ENCODE measurements around the gene AGPAT1. TPM values are rescaled to one million over a fixed set of nuclear protein-coding genes. Genes with fewer than 3 reads are reported as not detected.
"Not testable (repeated sequence)": the region's sequence is repeated elsewhere in the genome, so short reads cannot be mapped to it uniquely, and the experiment has no call there.

Gene AGPAT1
- total RNA-seq, 2 donors from 2014 or later: 33.2 to 35.0 TPM

DNA sequence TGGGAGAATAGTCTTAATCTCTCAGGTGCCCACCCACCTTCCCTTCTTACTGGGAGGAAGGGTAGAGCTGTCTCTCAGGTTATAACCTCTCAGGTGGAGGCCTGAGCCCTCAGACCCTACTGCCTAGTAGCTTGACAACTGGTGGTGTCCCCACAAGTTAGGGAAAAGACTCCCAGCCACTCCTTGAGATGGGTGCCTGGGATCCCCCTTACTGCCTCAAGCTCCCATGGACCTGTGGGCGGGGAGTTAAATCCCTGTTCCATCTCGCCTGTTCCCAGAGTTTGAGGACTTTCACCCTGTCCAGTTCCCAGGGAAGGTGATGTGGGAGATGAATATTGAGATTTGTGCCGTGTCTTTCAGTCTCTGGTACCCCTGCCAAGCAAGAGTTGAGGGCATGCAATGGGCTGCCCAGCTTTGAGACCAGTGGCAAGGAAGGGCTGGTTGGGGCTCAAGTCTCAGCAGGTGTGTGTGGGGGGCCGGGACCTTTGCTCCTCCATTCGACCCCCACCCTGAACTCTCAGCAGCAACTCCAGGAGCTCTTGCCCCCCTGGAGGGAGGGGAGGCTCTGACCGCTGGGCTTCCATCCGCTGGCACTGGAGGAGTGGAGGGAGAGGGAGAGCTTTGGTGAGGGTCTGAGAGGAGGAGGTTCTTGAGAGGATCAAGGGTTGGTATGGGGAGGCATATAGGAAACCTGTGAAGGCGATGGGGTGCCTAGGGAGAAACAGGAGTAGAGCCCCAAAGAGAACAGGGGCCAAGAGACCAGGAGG lies 15.2 kb upstream of the AGPAT1 start:
- DNase-seq (ENCODE audit: low spot score in 2 of 2) (no peak), ATAC-seq (no peak)
- Mint-ChIP-seq H3K9me3 (no peaks in the 10 kb centered on the region), H3K27ac (peak overlapping the region; percentile 94 to 97), H3K36me3 (peaks cover 45 to 50% of the 10 kb centered on the region in 2 donors)

DNA sequence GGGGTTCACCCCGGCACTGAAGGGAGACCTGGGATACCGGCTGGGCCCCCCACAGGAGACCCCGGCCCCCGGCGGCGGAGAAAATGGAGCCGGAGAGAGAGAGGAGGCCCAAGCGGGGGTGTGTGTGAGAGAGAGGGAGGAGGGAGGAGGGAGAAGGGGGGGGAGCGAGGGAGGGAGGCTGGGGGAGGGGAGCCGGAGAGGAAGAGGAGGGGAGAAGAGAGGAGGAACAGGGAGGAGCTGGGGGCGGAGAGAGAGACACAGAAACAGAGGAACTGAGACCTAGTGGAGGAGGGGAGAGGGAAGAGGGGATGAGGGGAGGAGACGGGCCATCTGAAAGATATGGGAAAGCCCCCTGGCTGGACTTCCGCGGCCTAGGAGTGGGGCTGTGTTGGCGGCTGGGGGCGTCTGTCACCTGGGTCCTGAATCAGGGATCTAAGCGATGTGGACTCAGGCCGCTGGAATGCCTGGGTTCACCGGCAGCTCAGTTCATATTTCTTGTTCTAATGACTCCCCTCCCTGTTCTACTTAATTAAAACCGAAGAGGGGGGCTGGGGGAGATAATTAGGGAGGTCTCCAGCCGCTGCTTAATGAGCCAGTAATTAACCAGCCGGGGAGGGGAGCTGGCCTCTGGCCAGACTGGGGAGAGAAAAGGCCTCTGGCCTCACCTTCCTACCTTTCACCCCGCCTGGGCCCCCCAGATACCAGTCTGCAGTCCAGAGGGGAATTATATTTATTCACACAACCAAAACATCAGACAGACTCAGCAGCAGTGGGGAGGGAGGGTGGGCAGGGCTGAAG lies 14.4 kb upstream of the AGPAT1 start, which contains the start of gene PBX2:
Gene PBX2, minus strand, starts transcription at position 149 of the 798 bp plus-strand sequence. CDS start 287 bp downstream, outside the sequence.
- Mint-ChIP-seq H3K36me3 (peaks cover 45 to 57% of the 10 kb centered on the region in 2 donors), H3K27ac (peak within 1 kb of the TSS; percentile 94 to 97), H3K9me3 (no peaks in the 10 kb centered on the region)
- ATAC-seq (peak; percentile 65 to 72), DNase-seq (ENCODE audit: low spot score in 2 of 2) (peak; percentile 64 to 77)

- H3K9me3 Mint-ChIP-seq: no peaks in the 10 kb centered on the region
- ATAC-seq: no peak
- H3K36me3 Mint-ChIP-seq: peaks cover 45 to 57% of the 10 kb centered on the region in 2 donors
- no peak for DNase-seq (ENCODE audit: low spot score in 2 of 2)
- peak overlapping the region in 1 of 2 donors; percentile 94 for H3K27ac Mint-ChIP-seq
These were observed 13.8 kb upstream of the AGPAT1 start for GRCh38 chr6:32189742-32190053.

- ATAC-seq (no peak), DNase-seq (ENCODE audit: low spot score in 2 of 2) (no peak)
- peak overlapping the region; percentile 94 to 95 for H3K27ac Mint-ChIP-seq
- no peaks in the 10 kb centered on the region for H3K9me3 Mint-ChIP-seq
- peaks cover 45 to 57% of the 10 kb centered on the region in 2 donors for H3K36me3 Mint-ChIP-seq
These were observed 13.3 kb upstream of the AGPAT1 start for GRCh38 chr6:32189069-32189741.

DNA sequence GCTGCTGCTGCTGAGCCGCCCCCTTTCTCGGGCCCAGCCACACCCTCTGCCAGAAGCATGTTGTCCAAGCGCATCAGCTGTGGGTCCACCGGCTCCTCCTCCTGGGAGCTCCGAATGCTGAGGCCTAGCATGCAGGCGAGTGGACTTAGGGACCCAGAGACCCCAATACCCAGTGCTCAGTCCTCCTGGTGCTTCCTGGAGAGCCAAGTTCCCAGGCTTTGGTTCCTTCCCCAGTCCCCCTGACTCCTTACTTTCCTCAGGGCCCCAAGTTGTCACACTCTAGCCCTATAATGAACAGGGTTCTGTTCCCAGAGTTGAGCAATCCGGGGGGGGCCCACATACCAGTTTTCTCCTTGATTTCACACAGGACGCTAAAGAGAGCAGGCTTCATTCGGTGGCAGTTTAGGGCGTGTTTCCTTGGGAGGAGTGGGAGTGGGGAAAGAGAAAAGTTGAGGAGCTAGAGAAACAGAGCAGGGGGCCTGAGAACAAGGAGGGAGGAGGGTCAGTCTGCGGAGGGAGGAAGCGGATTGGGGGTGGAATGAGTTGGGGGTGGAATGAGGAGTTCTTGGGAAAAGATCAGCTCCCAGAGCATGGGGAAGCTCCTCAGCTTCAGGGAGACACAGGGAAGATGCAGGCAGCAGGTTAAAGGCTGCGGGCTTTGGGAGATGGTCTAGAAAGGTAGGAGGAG lies 12.6 kb upstream of the AGPAT1 start:
- no peak for DNase-seq (ENCODE audit: low spot score in 2 of 2)
- H3K36me3 Mint-ChIP-seq: peaks cover 45 to 57% of the 10 kb centered on the region in 2 donors
- no peak for ATAC-seq
- H3K9me3 Mint-ChIP-seq: no peaks in the 10 kb centered on the region
- H3K27ac Mint-ChIP-seq: peak overlapping the region; percentile 94 to 95

GRCh38 chr6:32187725-32188380 lies 12.0 kb upstream of the AGPAT1 start:
- Mint-ChIP-seq H3K27ac (peak overlapping the region; percentile 94 to 95), H3K36me3 (peaks cover 45 to 57% of the 10 kb centered on the region in 2 donors)
- not testable (repeated sequence) for DNase-seq (ENCODE audit: low spot score in 2 of 2); H3K9me3 Mint-ChIP-seq; ATAC-seq

DNA sequence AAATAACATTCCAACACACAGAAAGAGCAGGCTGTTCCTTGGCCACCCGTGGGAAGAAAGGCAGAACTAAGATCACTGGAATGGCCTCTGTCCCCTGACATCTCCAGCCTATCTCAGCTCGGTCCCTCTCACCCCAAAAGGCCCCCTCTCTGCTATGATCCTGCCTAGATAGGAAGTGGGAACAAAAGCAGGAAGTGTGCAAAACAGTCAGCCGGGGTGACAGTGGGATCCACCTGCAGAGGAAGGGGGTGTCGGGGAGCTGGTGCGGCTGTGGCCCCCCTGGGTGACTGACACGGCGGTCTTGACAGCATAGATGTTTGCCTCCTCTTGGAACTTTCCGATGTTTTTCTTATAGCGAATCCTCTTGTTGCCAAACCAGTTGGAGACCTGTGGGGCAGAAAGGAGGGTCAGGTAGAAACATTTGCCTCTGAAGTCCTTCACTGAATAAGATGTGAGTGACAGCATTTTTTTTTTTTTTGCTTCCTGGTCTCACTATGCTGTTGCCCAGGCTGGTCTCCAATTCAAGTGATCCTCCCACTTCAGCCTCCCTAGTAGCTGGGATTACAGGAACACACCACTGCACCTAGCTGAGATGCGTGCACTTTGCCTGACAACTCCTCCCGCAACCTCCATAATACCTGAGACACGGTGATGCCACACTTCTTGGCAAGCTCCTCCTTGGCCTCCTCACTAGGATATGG lies 11.3 kb upstream of the AGPAT1 start:
- DNase-seq (ENCODE audit: low spot score in 2 of 2) (no peak), ATAC-seq (no peak)
- Mint-ChIP-seq H3K27ac (peak overlapping the region; percentile 94), H3K9me3 (no peaks in the 10 kb centered on the region), H3K36me3 (peaks cover 45 to 51% of the 10 kb centered on the region in 2 donors)

GRCh38 chr6:32186151-32186840 lies 10.4 kb upstream of the AGPAT1 start:
- DNase-seq (ENCODE audit: low spot score in 2 of 2); H3K9me3 Mint-ChIP-seq: not testable (repeated sequence)
- H3K36me3 Mint-ChIP-seq: peaks cover 37 to 43% of the 10 kb centered on the region in 2 donors
- H3K27ac Mint-ChIP-seq: peak overlapping the region; percentile 94
- peak in 1 of 2 donors; percentile 3 for ATAC-seq

DNA sequence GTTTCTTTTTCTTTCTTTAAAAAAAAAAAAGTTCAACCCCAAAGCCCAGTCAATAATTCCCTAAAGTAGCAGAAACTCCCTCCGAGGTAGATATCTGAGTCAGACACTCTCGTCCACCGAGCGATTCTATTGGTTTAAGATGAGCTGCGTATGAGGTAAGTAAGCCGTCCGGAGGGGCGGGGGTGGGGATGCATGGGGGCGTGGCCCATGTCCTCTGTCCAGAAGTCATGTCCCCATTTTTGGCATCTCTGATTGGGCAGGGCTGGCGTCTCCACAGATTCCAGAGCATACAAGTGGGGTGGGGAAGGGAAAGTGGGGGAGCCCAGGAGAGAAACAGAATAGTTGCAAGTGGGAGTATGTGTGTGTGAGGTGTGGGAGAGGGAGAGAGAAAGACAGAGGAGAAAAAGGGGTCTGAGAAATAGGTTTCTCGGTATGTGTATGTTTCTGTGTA lies 9.8 kb upstream of the AGPAT1 start:
- ATAC-seq: peak; percentile 45 to 60
- not testable (repeated sequence) for H3K9me3 Mint-ChIP-seq; DNase-seq (ENCODE audit: low spot score in 2 of 2)
- Mint-ChIP-seq H3K27ac (peak overlapping the region; percentile 92 to 94), H3K36me3 (peaks cover 33 to 43% of the 10 kb centered on the region in 2 donors)

DNA sequence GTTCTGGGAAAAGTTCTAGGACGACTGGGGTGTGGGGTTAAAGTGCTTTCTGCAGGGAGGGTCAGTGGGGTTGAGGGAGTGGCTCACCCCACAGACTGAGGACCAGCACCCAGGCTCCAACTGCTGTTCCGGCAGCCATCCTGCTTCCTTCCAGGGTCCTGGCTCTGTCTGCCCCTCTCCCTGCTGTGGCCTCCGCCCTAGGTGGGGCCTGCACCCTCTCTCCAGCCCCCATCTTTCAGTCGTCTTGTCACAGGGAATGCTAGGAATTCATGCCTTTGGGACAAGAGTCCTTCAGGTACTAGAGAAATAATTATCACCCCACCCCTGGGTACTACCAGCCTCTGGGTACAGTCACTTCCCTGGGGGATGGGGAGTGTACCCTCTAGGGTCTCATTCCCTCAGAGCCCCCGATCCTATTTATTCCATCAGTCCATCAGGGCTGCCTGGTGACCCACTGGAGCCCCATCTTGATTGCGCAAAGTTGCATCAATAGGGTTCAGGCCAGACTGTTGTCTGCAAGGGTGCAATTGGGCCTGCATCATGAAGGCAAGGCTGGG lies 8.3 kb upstream of the AGPAT1 start, which contains the start of gene AGER:
Gene AGER, minus strand, starts transcription at position 170 of the 557 bp plus-strand sequence. Its CDS starts 31 bp downstream, at position 139.
- H3K27ac Mint-ChIP-seq: peak within 1 kb of the TSS in 1 of 2 donors; percentile 57
- ATAC-seq (no peak), DNase-seq (ENCODE audit: low spot score in 2 of 2) (no peak)
- no peaks in the 10 kb centered on the region for H3K9me3 Mint-ChIP-seq
- H3K36me3 Mint-ChIP-seq: peaks cover 38 to 52% of the 10 kb centered on the region in 2 donors

DNA sequence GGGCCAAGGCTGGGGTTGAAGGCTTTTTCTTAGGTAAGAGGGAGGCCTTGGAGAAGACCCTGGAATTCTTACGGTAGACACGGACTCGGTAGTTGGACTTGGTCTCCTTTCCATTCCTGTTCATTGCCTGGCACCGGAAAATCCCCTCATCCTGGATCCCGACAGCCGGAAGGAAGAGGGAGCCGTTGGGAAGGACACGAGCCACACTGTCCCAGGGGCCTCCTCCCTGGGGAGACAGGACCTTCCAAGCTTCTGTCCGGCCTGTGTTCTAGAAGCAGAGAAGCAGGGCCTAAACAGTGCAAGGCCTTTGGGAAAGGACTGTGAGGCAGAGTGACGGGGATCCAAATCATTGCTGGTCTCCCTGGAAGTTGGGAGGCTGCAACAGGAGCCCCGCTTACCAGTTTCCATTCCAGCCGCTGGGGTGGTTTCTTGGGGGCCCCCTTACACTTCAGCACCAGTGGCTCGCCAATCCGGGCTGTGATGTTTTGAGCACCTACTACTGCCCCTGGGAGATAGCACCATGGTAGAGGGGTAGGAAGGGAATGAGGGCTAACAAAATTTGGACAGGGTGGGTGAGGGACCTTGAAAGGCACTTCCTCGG lies 7.7 kb upstream of the AGPAT1 start:
- DNase-seq (ENCODE audit: low spot score in 2 of 2): no peak
- ATAC-seq: no peak
- no peaks in the 10 kb centered on the region for H3K9me3 Mint-ChIP-seq
- peaks cover 38 to 52% of the 10 kb centered on the region in 2 donors for H3K36me3 Mint-ChIP-seq
- peak overlapping the region in 1 of 2 donors; percentile 57 for H3K27ac Mint-ChIP-seq

DNA sequence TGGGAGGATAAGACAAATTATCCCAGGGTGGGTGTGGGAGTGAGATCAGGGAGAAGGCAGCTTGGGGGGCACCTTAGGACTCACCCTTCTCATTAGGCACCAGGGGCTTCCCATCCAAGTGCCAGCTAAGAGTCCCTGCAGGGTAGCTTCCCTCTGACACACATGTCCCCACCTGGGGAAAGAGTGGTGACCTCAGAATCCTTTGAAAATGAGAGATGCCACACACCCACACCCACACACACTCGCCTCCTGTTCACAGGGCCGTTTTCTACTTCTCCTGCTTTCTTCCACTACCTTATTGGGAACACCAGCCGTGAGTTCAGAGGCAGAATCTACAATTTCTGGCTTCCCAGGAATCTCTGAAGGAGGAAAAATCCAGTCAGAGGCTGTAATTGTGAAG lies 7.1 kb upstream of the AGPAT1 start:
- ATAC-seq: no peak
- DNase-seq (ENCODE audit: low spot score in 2 of 2): no peak
- Mint-ChIP-seq H3K27ac (peak overlapping the region; percentile 57 to 69), H3K9me3 (no peaks in the 10 kb centered on the region), H3K36me3 (peaks cover 36 to 52% of the 10 kb centered on the region in 2 donors)

DNA sequence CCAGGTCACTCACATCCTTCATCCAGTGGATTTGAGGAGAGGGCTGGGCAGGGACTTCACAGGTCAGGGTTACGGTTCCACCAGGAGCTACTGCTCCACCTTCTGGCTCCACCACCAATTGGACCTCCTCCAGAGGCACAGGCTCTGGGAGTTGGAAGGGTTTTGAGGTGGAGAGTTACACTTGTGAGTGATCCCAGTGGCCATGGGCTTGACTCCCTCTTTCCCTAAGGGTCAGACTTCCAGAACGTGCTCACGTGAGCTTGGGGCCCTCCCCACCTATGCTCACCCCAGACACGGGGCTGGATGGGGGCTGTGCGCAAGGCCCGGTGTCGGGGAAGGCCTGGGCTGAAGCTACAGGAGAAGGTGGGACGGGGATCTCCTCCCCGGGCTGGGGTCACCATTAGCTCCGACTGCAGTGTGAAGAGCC lies 6.7 kb upstream of the AGPAT1 start:
- Mint-ChIP-seq H3K27ac (peak overlapping the region; percentile 57 to 69), H3K9me3 (no peaks in the 10 kb centered on the region), H3K36me3 (peaks cover 32 to 48% of the 10 kb centered on the region in 2 donors)

DNA sequence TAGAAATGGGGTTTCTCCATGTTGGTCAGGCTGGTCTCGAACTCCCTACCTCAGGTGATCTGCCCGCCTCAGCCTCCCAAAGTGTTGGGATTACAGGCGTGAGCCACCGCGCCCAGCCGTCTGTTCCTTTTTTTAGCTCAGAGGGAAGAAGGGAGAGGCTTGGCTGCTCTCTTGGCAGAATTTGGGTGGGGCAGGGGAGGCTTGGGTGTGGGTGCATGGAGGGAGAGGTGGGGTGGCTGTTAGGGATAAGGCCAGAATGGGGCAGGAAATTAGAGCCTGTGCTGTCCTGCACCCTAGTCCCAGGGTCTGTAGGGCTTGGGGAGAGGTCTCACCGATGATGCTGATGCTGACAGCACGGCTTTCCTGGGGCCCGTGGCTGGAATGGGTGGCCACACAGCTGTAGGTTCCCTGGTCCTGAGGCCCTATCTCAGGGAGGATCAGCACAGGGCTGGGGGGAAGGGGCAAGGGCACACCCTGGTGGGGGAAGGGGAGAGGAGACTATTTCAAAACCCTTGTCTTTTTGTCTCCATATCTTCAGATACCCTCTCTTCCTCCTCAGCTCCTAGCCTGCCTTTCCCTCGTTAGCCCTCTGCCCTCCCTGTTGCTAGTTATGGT lies 6.1 kb upstream of the AGPAT1 start:
- peak overlapping the region; percentile 57 to 93 for H3K27ac Mint-ChIP-seq
- peaks cover 26 to 42% of the 10 kb centered on the region in 2 donors for H3K36me3 Mint-ChIP-seq
- H3K9me3 Mint-ChIP-seq: no peaks in the 10 kb centered on the region
- DNase-seq (ENCODE audit: low spot score in 2 of 2) (no peak), ATAC-seq (no peak)

More for the DNA sequence above, 6.7 kb upstream of the AGPAT1 start:
- no peak for ATAC-seq
- DNase-seq (ENCODE audit: low spot score in 2 of 2): no peak

Data from activated naive CD4-positive, alpha-beta T cell treated with anti-CD3 and anti-CD28 coated beads, Interleukin-2, amount 50 U/mL, for 72 hours (primary cell).